Aorta (tissue), 5 donors: ENCODE data around the gene ANTXR1. TPM values are rescaled to one million over a fixed set of nuclear protein-coding genes. Genes with fewer than 3 reads are reported as not detected.

ENCODE experiments used
- ATAC-seq: fragments of 200-7000 bp; cut with Tn5 transposase; one replicate; pipeline ENCODE4 v1.9.1; 2022; ENCODE audit warnings: moderate library complexity; ENCODE audit not compliant: low FRiP score
- DNase-seq, 2 donors: peaks; one replicate each; pipeline ENCODE4 v3.0.0-alpha.2; 2020
- H3K27ac ChIP-seq, 2 donors: one replicate each; pipeline ENCODE4 v1.5.1; 2013; ENCODE audit warnings: low read length in 2 of 2, mild to moderate bottlenecking in 2 of 2, moderate library complexity in 2 of 2, control low read depth in 1 of 2, inconsistent platforms in 1 of 2, low read depth in 1 of 2
- H3K27me3 ChIP-seq, 2 donors: one replicate each; pipeline ENCODE4 v1.6.1; 2013; ENCODE audit warnings: control low read depth in 1 of 2, low read length in 1 of 2, mild to moderate bottlenecking in 1 of 2, moderate library complexity in 1 of 2; ENCODE audit not compliant: insufficient read depth in 2 of 2, control insufficient read depth in 1 of 2
- H3K36me3 ChIP-seq, 2 donors: one replicate each; pipeline ENCODE4 v1.6.1; 2013; ENCODE audit warnings: control low read depth in 1 of 2, low read length in 1 of 2, mild to moderate bottlenecking in 1 of 2; ENCODE audit not compliant: insufficient read depth in 2 of 2, control insufficient read depth in 1 of 2
- H3K4me1 ChIP-seq, 2 donors: one replicate each; pipeline ENCODE4 v1.6.1; 2013; ENCODE audit warnings: low read length in 2 of 2, control low read depth in 1 of 2, mild to moderate bottlenecking in 1 of 2, moderate library complexity in 1 of 2; ENCODE audit not compliant: insufficient read depth in 2 of 2, control insufficient read depth in 1 of 2
- H3K4me3 ChIP-seq, 2 donors: one replicate each; pipeline ENCODE4 v1.5.1; 2013; ENCODE audit warnings: low read length in 2 of 2, control low read depth in 1 of 2, mild to moderate bottlenecking in 1 of 2
- H3K9me3 ChIP-seq: one replicate; pipeline ENCODE4 v1.6.1; 2013; ENCODE audit warnings: mild to moderate bottlenecking, low read length; ENCODE audit not compliant: control insufficient read depth
- WGBS, 2 donors: extraction: QIAGEN DNeasy Blood & Tissue Kit; methylation state at CpG; one replicate each; pipeline ENCODE4 v1.1.7; 2013; 5-methylcytosine and 5-hydroxymethylcytosine counted together
- intact Hi-C, 2 donors: fragments of 100-400 bp; cut with DNase I; formaldehyde crosslinking; loops; one replicate each; pipeline versions ENCODE4 v1.14.2 to v1.15.0; 2022
- polyA plus RNA-seq, 2 donors: library from polyadenylated mRNA; stranded (reverse); fragments of 200-250 nt; gene quantifications; one replicate each; pipeline ENCODE4 v1.2.3, GENCODE V29; 2013
- total RNA-seq, 2 donors: library from RNA; stranded (reverse); fragmentation: NEBNext Ultra II Directional; extraction: Animal tissue kit (Norgen Biotek cat#: 25700); gene quantifications; one replicate each; pipeline ENCODE4 v1.2.1, GENCODE V29; 2021
- donor health status: healthy with polysubstance abuse.
- donor health status: Bipolar disorder and iron deficiency.
- donor health status: DM: no; HTN: no; CAD: no.
- donor health status: DM: no; HTN: no; CAD: no.
- donor health status: DM: yes; HTN: yes; CAD: no.

ANTXR1 gene
- total and polyA plus RNA-seq, 4 donors: 136 to 358 (median 160) TPM

- no peak for ATAC-seq
- no peaks in the 10 kb centered on the region for H3K27me3 ChIP-seq
- intact Hi-C loops: no loop called here
- peaks cover 0 to 5% of the 10 kb centered on the region in 2 donors for H3K36me3 ChIP-seq
- no peak for DNase-seq
- H3K4me3 ChIP-seq: no peak overlapping the region
- no peaks in the 10 kb centered on the region for H3K9me3 ChIP-seq
- peaks cover 0 to 1% of the 10 kb centered on the region in 2 donors for H3K4me1 ChIP-seq
- 0 to 3% methylated on average over 4 of the region's 4 CpGs for WGBS, 2 donors
- peak overlapping the region in 1 of 2 donors; percentile 84 for H3K27ac ChIP-seq
Measured at GRCh38 chr2:69109255-69109654, 96.3 kb downstream of the ANTXR1 start.

DNA sequence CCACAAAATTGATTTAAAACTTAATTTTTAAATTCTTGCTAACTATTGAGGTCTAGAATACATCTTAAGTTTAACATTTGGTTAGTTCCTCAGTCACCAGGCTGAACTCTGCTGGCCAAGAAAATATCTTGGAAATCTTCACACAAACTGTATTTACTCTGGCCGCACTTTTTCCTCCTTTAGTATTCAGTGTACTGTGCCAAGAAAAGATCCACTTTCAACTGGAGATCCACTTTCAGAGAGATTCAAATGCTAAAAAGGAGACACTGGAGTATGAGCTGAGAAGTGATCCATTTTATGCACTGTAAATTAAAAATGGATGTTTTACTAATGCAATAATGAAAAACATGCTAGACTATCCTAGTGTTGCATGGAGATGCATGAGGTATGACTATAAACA lies 98.1 kb downstream of the ANTXR1 start:
- Histone ChIP-seq H3K4me1 (peaks cover 0 to 1% of the 10 kb centered on the region in 2 donors), H3K36me3 (peaks cover 0 to 5% of the 10 kb centered on the region in 2 donors), H3K27ac (no peak overlapping the region), H3K27me3 (no peaks in the 10 kb centered on the region), H3K9me3 (no peaks in the 10 kb centered on the region), H3K4me3 (no peak overlapping the region)
- intact Hi-C loops: loop anchor here in 1 of 2 donors (10.0 kb wide), 1 partner anchor 96 kb away; the partner anchor contains the start of gene ANTXR1
- 6 to 8% methylated on average over 1 of the region's 1 CpG for WGBS, 2 donors
- no peak for DNase-seq
- ATAC-seq: peak; percentile 55

DNA sequence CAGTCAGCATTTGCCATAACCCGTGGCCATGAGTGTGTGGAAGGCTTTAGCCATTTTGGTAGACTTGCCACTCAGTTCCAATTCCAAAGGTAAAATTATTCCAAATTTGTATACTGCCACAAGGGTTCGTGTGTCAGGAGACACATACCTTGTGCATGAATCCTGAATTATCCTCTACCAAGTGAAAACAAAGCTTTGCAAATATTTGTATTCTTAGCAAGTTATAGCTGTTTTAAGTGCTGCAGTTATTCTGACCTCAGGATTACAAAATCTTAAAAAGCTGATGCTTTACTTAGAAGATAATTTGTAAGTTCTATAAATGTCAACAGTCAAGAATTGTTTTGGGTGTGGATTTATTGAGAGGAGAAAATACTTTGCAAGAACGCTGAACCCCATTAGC lies 100.6 kb downstream of the ANTXR1 start:
- DNase-seq: no peak
- peaks cover 0 to 5% of the 10 kb centered on the region in 2 donors for H3K36me3 ChIP-seq
- H3K4me3 ChIP-seq: no peak overlapping the region
- ATAC-seq: no peak
- no peaks in the 10 kb centered on the region for H3K27me3 ChIP-seq
- H3K4me1 ChIP-seq: peaks cover 0 to 5% of the 10 kb centered on the region in 2 donors
- 51 to 52% methylated on average over 3 of the region's 3 CpGs for WGBS, 2 donors
- H3K27ac ChIP-seq: peak overlapping the region; percentile 4 to 82
- intact Hi-C loops: loop anchor here in 1 of 2 donors (10.0 kb wide), 1 partner anchor 99 kb away; the partner anchor contains the start of gene ANTXR1
- no peaks in the 10 kb centered on the region for H3K9me3 ChIP-seq

GRCh38 chr2:69114534-69114933 lies 101.6 kb downstream of the ANTXR1 start:
- ATAC-seq (no peak), DNase-seq (no peak)
- Histone ChIP-seq H3K27ac (peak overlapping the region; percentile 33 to 68), H3K4me3 (no peak overlapping the region), H3K4me1 (peaks cover 0 to 6% of the 10 kb centered on the region in 2 donors), H3K27me3 (no peaks in the 10 kb centered on the region), H3K9me3 (no peaks in the 10 kb centered on the region), H3K36me3 (peaks cover 0 to 5% of the 10 kb centered on the region in 2 donors)
- intact Hi-C loops: loop anchor here in 1 of 2 donors (10.0 kb wide), 1 partner anchor 100 kb away; the partner anchor contains the start of gene ANTXR1
- 69 to 86% methylated on average over 1 of the region's 1 CpG for WGBS, 2 donors

GRCh38 chr2:69116438-69116837 lies 103.5 kb downstream of the ANTXR1 start:
- peak; percentile 78 for ATAC-seq
- no peaks in the 10 kb centered on the region for H3K9me3 ChIP-seq
- WGBS, 2 donors: 2 to 4% methylated on average over 4 of the region's 4 CpGs
- DNase-seq: no peak
- peak overlapping the region; percentile 69 to 86 for H3K27ac ChIP-seq
- H3K4me1 ChIP-seq: peaks cover 7 to 9% of the 10 kb centered on the region in 2 donors
- peaks cover 0 to 5% of the 10 kb centered on the region in 2 donors for H3K36me3 ChIP-seq
- H3K4me3 ChIP-seq: no peak overlapping the region
- intact Hi-C loops: loop anchor here (2.0 to 10.0 kb wide), 4 partner anchors 36 to 190 kb away; partner anchors contain the start of gene ANTXR1 (in 1 of the 2)
- no peaks in the 10 kb centered on the region for H3K27me3 ChIP-seq

- Histone ChIP-seq H3K9me3 (no peaks in the 10 kb centered on the region), H3K36me3 (peaks cover 0 to 1% of the 10 kb centered on the region in 2 donors), H3K4me3 (no peak overlapping the region), H3K27ac (peak overlapping the region; percentile 23 to 87), H3K27me3 (no peaks in the 10 kb centered on the region), H3K4me1 (peaks cover 7 to 9% of the 10 kb centered on the region in 2 donors)
- DNase-seq (peak in 1 of 2 donors; percentile 64), ATAC-seq (peak; percentile 60)
- 2 to 6% methylated on average over 13 of the region's 13 CpGs for WGBS, 2 donors
- intact Hi-C loops: loop anchor here (5.0 to 10.0 kb wide), 2 partner anchors 51 to 104 kb away; partner anchors contain the start of gene ANTXR1 (in 1 of the 2)
Measured at GRCh38 chr2:69118609-69119008, 105.6 kb downstream of the ANTXR1 start.

GRCh38 chr2:69119104-69119894 lies 106.3 kb downstream of the ANTXR1 start:
- no peak overlapping the region for H3K4me3 ChIP-seq
- H3K9me3 ChIP-seq: no peaks in the 10 kb centered on the region
- ATAC-seq: peak; percentile 60
- intact Hi-C loops: loop anchor here (5.0 to 10.0 kb wide), 2 partner anchors 52 to 104 kb away; partner anchors contain the start of gene ANTXR1 (in 1 of the 2)
- WGBS, 2 donors: 27 to 31% methylated on average over 16 of the region's 16 CpGs
- H3K27me3 ChIP-seq: no peaks in the 10 kb centered on the region
- H3K4me1 ChIP-seq: peaks cover 7 to 9% of the 10 kb centered on the region in 2 donors
- peak overlapping the region; percentile 30 to 85 for H3K27ac ChIP-seq
- peaks cover 0 to 1% of the 10 kb centered on the region in 2 donors for H3K36me3 ChIP-seq
- DNase-seq: peak in 1 of 2 donors; percentile 61

DNA sequence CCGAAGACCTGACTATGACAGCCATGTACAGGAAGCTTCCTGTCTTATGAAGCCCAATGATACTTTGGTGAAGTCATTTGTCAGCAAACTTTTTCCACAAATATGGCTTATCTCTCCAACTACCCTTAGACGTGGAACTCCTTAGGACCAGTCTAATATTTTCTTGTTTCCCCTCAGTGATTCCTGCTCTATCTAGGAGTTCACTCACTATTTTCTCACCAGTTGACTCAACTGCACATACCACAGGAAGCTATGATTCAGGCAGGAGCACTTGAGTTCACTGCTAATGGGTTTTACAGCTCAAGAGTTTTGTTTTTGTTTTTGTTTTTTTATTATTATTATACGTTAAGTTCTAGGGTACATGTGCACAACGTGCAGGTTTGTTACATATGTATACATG lies 109.3 kb downstream of the ANTXR1 start:
- WGBS, 2 donors: 35 to 49% methylated on average over 4 of the region's 4 CpGs
- H3K4me1 ChIP-seq: peaks cover 3 to 9% of the 10 kb centered on the region in 2 donors
- H3K9me3 ChIP-seq: no peaks in the 10 kb centered on the region
- intact Hi-C loops: no loop called here
- H3K27ac ChIP-seq: peak overlapping the region; percentile 48 to 61
- H3K4me3 ChIP-seq: no peak overlapping the region
- peaks cover 0 to 1% of the 10 kb centered on the region in 2 donors for H3K36me3 ChIP-seq
- ATAC-seq: no peak
- no peaks in the 10 kb centered on the region for H3K27me3 ChIP-seq
- DNase-seq: no peak
